ENCODE data around the gene TULP3. TPM values are rescaled to one million over a fixed set of nuclear protein-coding genes. Genes with fewer than 3 reads are reported as not detected.

The TULP3 gene
- total RNA-seq, 1 donor = 43.4 TPM

DNA sequence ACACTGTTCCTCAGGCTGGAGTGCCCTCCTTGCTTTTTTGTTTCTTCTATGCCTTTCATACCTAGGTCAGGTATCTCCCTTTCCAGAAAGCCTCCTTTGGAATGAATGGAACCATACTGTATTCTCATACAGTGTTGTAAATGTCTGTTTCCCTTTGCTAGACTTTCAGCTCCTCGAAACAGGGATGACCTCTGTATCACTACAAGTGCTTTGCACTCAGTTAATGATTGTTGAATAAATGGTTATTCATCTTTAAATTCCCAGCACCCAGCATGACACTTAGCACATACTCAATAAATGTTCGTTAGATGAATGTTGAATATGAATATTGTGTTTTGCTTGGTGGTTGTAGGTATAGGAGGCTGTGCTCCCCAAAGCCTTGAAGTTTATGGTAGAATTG lies 5.9 kb upstream of the TULP3 start:
- H3K4me3 ChIP-seq (ENCODE audit: insufficient read depth, low read length) = no peak overlapping the region
- H3K4me1 ChIP-seq (ENCODE audit: insufficient read depth, low read length) = no peaks in the 10 kb centered on the region
- no peak overlapping the region for H3K27ac ChIP-seq (ENCODE audit: low read depth, low read length)
- H3K36me3 ChIP-seq (ENCODE audit: insufficient read depth, low read length) = peaks cover 26% of the 10 kb centered on the region
- H3K9me3 ChIP-seq (ENCODE audit: low read depth, low read length) = no peaks in the 10 kb centered on the region
- peaks cover 47% of the 10 kb centered on the region for H3K79me2 ChIP-seq (ENCODE audit: insufficient read depth, low read length)
- H4K20me1 ChIP-seq (ENCODE audit: insufficient read depth, low read length) = peaks cover 5% of the 10 kb centered on the region
- no peak for TF ChIP-seq CTCF (IDR thresholded peaks at IDR 0.05; ENCODE audit: extremely low read depth, low read depth, low read length)
- no peaks in the 10 kb centered on the region for H3K27me3 ChIP-seq (ENCODE audit: insufficient read depth, low read length)
- DNase-seq (ENCODE audit: insufficient read length, low spot score, missing footprints) = peak; percentile 38
- no peak overlapping the region for H2AFZ ChIP-seq (ENCODE audit: low read length)
- no peak overlapping the region for H3K4me2 ChIP-seq (ENCODE audit: insufficient read depth, low read length)

- peaks cover 8% of the 10 kb centered on the region for H3K4me1 ChIP-seq (ENCODE audit: insufficient read depth, low read length)
These were observed 3.8 kb upstream of the TULP3 start for GRCh38 chr12:2886768-2887450.

DNA sequence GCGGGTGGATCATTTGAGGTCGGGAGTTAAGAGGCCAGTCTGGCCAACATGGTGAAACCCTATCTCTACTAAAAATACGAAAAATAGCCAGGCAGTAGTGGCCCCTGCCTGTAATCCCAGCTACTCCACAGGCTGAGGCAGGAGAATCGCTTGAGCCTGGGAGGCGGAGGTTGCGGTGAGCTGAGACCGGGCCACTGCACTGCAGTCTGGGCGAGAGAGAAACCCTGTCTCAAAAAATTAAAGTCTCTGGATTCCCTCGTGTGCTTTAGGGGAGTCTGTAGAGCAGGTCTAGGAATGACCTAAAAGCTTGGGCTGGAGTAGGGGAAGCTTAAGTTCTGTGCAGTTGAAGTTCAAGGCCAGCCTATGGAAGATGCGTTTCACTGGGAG lies 697 bp upstream of the TULP3 start:
- H3K27me3 ChIP-seq (ENCODE audit: insufficient read depth, low read length) = no peaks in the 10 kb centered on the region
- peak overlapping the region; percentile 90 for H3K4me2 ChIP-seq (ENCODE audit: insufficient read depth, low read length)
- no peaks in the 10 kb centered on the region for H3K9me3 ChIP-seq (ENCODE audit: low read depth, low read length)
- H3K36me3 ChIP-seq (ENCODE audit: insufficient read depth, low read length) = peaks cover 26% of the 10 kb centered on the region
- H2AFZ ChIP-seq (ENCODE audit: low read length) = peak overlapping the region; percentile 90
- H3K79me2 ChIP-seq (ENCODE audit: insufficient read depth, low read length) = peaks cover 45% of the 10 kb centered on the region
- no peak for DNase-seq (ENCODE audit: insufficient read length, low spot score, missing footprints)
- H3K27ac ChIP-seq (ENCODE audit: low read depth, low read length) = peak overlapping the region; percentile 92
- TF ChIP-seq CTCF (IDR thresholded peaks at IDR 0.05; ENCODE audit: extremely low read depth, low read depth, low read length) = no peak
- H4K20me1 ChIP-seq (ENCODE audit: insufficient read depth, low read length) = peaks cover 15% of the 10 kb centered on the region
- H3K4me3 ChIP-seq (ENCODE audit: insufficient read depth, low read length) = peak overlapping the region; percentile 99
- H3K4me1 ChIP-seq (ENCODE audit: insufficient read depth, low read length) = peaks cover 26% of the 10 kb centered on the region

More at GRCh38 chr12:2886768-2887450, 3.8 kb upstream of the TULP3 start:
- TF ChIP-seq CTCF (IDR thresholded peaks at IDR 0.05; ENCODE audit: extremely low read depth, low read depth, low read length) = no peak
- Histone ChIP-seq H3K4me2 (ENCODE audit: insufficient read depth, low read length) (no peak overlapping the region), H3K4me3 (ENCODE audit: insufficient read depth, low read length) (no peak overlapping the region), H3K79me2 (ENCODE audit: insufficient read depth, low read length) (peaks cover 38% of the 10 kb centered on the region), H4K20me1 (ENCODE audit: insufficient read depth, low read length) (peaks cover 4% of the 10 kb centered on the region), H3K36me3 (ENCODE audit: insufficient read depth, low read length) (peaks cover 26% of the 10 kb centered on the region), H2AFZ (ENCODE audit: low read length) (no peak overlapping the region), H3K9me3 (ENCODE audit: low read depth, low read length) (no peaks in the 10 kb centered on the region), H3K27ac (ENCODE audit: low read depth, low read length) (no peak overlapping the region), H3K27me3 (ENCODE audit: insufficient read depth, low read length) (no peaks in the 10 kb centered on the region)
- DNase-seq (ENCODE audit: insufficient read length, low spot score, missing footprints) = no peak

DNA sequence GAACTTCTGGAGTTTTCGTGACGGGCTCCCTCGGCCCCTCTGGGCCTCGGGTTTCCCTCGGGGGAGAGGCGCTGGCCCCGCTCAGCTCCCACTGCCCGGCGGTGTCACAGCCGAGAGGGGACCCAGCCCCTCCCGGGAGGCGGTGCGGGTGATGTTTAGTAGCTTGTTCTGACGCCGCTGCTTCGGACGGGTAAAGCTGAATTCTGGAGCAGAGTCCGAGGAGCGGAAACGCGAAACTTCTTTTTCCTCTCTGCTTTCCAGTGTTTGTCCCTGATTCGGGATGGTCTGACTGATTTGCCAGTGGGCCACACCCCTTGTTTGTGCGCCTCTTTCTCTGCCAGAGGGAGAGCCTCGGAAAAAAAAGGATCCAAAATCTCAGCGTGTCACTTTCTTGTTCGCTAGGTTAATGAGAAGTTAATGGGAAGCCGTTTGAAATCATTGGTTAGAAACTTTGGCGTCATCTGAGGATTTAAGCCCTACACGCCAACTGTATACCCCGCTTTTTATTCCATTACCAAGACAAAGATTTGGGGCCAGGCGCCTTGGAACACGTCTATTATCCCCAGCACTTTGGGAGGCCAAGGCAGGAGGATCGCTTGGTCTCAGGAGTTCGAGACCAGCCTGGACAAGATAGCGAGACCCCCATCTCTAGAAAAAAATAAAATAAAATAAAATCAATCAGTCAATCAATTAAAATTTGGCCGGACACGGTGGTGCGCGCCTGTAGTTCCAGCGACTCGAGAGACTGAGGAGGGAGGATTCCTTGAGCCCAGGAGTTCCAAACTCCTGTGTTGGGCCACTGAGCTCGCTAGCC lies 756 bp downstream of the TULP3 start:
- H3K36me3 ChIP-seq (ENCODE audit: insufficient read depth, low read length) = peaks cover 25% of the 10 kb centered on the region
- H3K4me2 ChIP-seq (ENCODE audit: insufficient read depth, low read length) = peak overlapping the region; percentile 97
- H3K4me3 ChIP-seq (ENCODE audit: insufficient read depth, low read length) = peak overlapping the region; percentile 99
- TF ChIP-seq CTCF (IDR thresholded peaks at IDR 0.05; ENCODE audit: extremely low read depth, low read depth, low read length) = no peak
- H2AFZ ChIP-seq (ENCODE audit: low read length) = peak overlapping the region; percentile 95
- DNase-seq (ENCODE audit: insufficient read length, low spot score, missing footprints) = peak; percentile 75
- H3K27me3 ChIP-seq (ENCODE audit: insufficient read depth, low read length) = no peaks in the 10 kb centered on the region
- H3K4me1 ChIP-seq (ENCODE audit: insufficient read depth, low read length) = peaks cover 33% of the 10 kb centered on the region
- peak overlapping the region; percentile 92 for H3K27ac ChIP-seq (ENCODE audit: low read depth, low read length)
- H4K20me1 ChIP-seq (ENCODE audit: insufficient read depth, low read length) = peaks cover 28% of the 10 kb centered on the region
- H3K79me2 ChIP-seq (ENCODE audit: insufficient read depth, low read length) = peaks cover 58% of the 10 kb centered on the region
- H3K9me3 ChIP-seq (ENCODE audit: low read depth, low read length) = no peaks in the 10 kb centered on the region

All from osteoblast (primary cell).